ENCODE results near the gene NXPH3. TPM values are rescaled to one million over a fixed set of nuclear protein-coding genes. Genes with fewer than 3 reads are reported as not detected.

Gene NXPH3
- total RNA-seq, 1 experiment from 2014 or later: 0.10 TPM

DNA sequence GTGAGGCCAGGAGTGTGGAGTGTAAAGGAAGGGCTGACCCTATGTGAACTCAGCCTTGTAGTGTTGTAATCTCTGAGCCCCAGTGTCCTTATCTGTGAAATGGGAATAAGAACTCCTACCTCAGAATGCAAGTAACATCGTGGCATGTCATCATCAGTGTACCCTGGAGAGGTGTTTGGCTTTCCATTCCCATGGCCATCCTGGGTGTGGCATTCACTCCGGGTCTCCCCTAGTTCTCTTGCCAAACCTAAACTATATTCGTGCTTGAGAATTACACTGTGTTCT lies 1.9 kb downstream of the NXPH3 start (continued):
- TF ChIP-seq, protein P1, sequence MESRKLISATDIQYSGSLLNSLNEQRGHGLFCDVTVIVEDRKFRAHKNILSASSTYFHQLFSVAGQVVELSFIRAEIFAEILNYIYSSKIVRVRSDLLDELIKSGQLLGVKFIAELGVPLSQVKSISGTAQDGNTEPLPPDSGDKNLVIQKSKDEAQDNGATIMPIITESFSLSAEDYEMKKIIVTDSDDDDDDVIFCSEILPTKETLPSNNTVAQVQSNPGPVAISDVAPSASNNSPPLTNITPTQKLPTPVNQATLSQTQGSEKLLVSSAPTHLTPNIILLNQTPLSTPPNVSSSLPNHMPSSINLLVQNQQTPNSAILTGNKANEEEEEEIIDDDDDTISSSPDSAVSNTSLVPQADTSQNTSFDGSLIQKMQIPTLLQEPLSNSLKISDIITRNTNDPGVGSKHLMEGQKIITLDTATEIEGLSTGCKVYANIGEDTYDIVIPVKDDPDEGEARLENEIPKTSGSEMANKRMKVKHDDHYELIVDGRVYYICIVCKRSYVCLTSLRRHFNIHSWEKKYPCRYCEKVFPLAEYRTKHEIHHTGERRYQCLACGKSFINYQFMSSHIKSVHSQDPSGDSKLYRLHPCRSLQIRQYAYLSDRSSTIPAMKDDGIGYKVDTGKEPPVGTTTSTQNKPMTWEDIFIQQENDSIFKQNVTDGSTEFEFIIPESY (IDR thresholded peaks at IDR 0.05; ENCODE audit: extremely low read depth, insufficient replicate concordance, low read length): no peak
- TF ChIP-seq POLR2AphosphoS5 (IDR thresholded peaks at IDR 0.05; ENCODE audit: low read depth, low read length) (no peak), EGR1 (IDR thresholded peaks at IDR 0.05; ENCODE audit: low read depth) (no peak), JUND (IDR thresholded peaks at IDR 0.05) (no peak), CBX3 (IDR thresholded peaks at IDR 0.05; ENCODE audit: low read depth) (no peak), POLR2A (IDR thresholded peaks at IDR 0.05; ENCODE audit: borderline replicate concordance, extremely low read depth, insufficient read depth, insufficient read length) (no peak), SRF (IDR thresholded peaks at IDR 0.05; ENCODE audit: low read depth) (no peak), CEBPB (IDR thresholded peaks at IDR 0.05; ENCODE audit: low read depth) (no peak), ZNF274 (IDR thresholded peaks at IDR 0.05; ENCODE audit: low read depth, low read length) (no peak), SIN3A (IDR thresholded peaks at IDR 0.05; ENCODE audit: low read depth) (no peak)

DNA sequence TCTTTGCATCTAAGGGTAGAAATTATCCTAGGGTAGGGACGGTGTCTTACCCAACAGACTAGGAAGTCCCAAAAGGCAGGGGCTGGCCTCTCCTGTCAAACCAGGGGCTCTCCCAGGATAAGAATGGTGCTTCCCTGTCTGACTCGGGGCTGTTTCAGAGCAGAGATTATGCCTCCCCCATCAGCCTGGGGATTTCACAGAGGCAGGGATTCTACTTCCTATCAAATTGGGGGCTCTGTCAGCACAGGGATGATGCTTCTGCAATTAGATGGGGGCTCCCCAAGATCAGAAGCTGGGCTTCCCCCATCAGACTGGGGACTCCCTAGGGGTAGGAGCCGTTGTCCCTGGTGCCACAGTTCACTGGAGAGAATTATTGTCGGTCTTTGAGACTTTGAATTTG lies 2.3 kb downstream of the NXPH3 start:
- H3K4me2 ChIP-seq (ENCODE audit: low read length): no peak overlapping the region
- H3K4me3 ChIP-seq (replicated peaks in 1 of 2; ENCODE audit: low read depth in 1 of 2, low read length in 2 of 2): no peak overlapping the region
- H3K9ac ChIP-seq (ENCODE audit: low read length): no peak overlapping the region
- peaks cover 7% of the 10 kb centered on the region; the same call in 1 of the 2 replicates for H3K27me3 ChIP-seq (ENCODE audit: insufficient read depth, low read length)
- DNase-seq (ENCODE audit: low read depth, low spot score) (no peak), ATAC-seq (no peak)
- CTCF ChIA-PET: no interaction called here
- no TSS peak for BruUV-seq (replicated peaks)
- H3K9me3 ChIP-seq (ENCODE audit: control insufficient read depth in 1 of 2, insufficient read depth in 1 of 2, low read depth in 1 of 2, low read length in 2 of 2): no peaks in the 10 kb centered on the region
- no peak overlapping the region for H2AFZ ChIP-seq (ENCODE audit: low read depth, low read length, poor library complexity, severe bottlenecking)
- H3K9me2 ChIP-seq (ENCODE audit: insufficient read depth): no peaks in the 10 kb centered on the region
- no peaks in the 10 kb centered on the region for H3K79me2 ChIP-seq (ENCODE audit: insufficient read depth, low read length)
- no peaks in the 10 kb centered on the region for H3K36me3 ChIP-seq (ENCODE audit: control insufficient read depth in 1 of 2, insufficient read depth in 2 of 2, low read length in 2 of 2)
- intact Hi-C loops (cut with micrococcal nuclease): no loop called here
- H3K27ac ChIP-seq (ENCODE audit: low read depth, low read length): no peak overlapping the region
- H4K20me1 ChIP-seq (ENCODE audit: insufficient read depth): no peaks in the 10 kb centered on the region
- POLR2A ChIA-PET: no interaction called here
- TF ChIP-seq CTCF (IDR thresholded peaks at IDR 0.05 in 2 of 3, conservative IDR thresholded peaks at IDR 0.05 in 1 of 3; ENCODE audit: borderline replicate concordance in 1 of 3, insufficient read depth in 1 of 3, low read depth in 2 of 3, low read length in 2 of 3) (no peak), TCF7L2 (IDR thresholded peaks at IDR 0.05; ENCODE audit: borderline replicate concordance, extremely low read depth, insufficient read depth, insufficient read length) (no peak), ZFX (IDR thresholded peaks at IDR 0.05) (no peak), RAD21 (IDR thresholded peaks at IDR 0.05; ENCODE audit: low read depth) (no peak), POLR2AphosphoS5 (IDR thresholded peaks at IDR 0.05; ENCODE audit: low read depth, low read length) (no peak), SRF (IDR thresholded peaks at IDR 0.05; ENCODE audit: low read depth) (no peak), SP1 (IDR thresholded peaks at IDR 0.05; ENCODE audit: low read depth) (no peak), CBX3 (IDR thresholded peaks at IDR 0.05; ENCODE audit: low read depth) (no peak), SIN3A (IDR thresholded peaks at IDR 0.05; ENCODE audit: low read depth) (no peak), CEBPB (IDR thresholded peaks at IDR 0.05; ENCODE audit: low read depth) (no peak), JUND (IDR thresholded peaks at IDR 0.05) (no peak)
- TF ChIP-seq, protein P1 (IDR thresholded peaks at IDR 0.05; ENCODE audit: extremely low read depth, insufficient replicate concordance, low read length): no peak
- H3K4me1 ChIP-seq (ENCODE audit: control insufficient read depth in 1 of 2, insufficient read depth in 2 of 2, low read length in 2 of 2): peaks cover 0 to 15% of the 10 kb centered on the region in 2 experiments; a peak in 2 of 4 replicates
- RAD21 ChIA-PET (ENCODE audit: low non-redundant PET in 1 of 2, low total read pairs in 2 of 2, uncharacterized antibody in 2 of 2, unreplicated experiment in 2 of 2): no interaction called here

All from HCT116 (cell line).